Endodermal cell (in vitro differentiated cells): ENCODE data around the gene ZNF615. TPM values are rescaled to one million over a fixed set of nuclear protein-coding genes. Genes with fewer than 3 reads are reported as not detected.
A peak's percentile ranks its signal among the peaks of the same experiment; 100 is the strongest.
"Not testable (repeated sequence)": the region's sequence is repeated elsewhere in the genome, so short reads cannot be mapped to it uniquely, and the experiment has no call there.

Experiments
- DNase-seq: peaks from one replicate; pipeline ENCODE4 v3.0.0-alpha.2; 2017
- H3K27ac ChIP-seq: 2 replicates; pipeline ENCODE4 v1.5.1; 2013; ENCODE audit warnings: mild to moderate bottlenecking, low read depth, low read length, moderate library complexity
- H3K27me3 ChIP-seq: 2 replicates; pipeline ENCODE4 v1.6.1; 2013; ENCODE audit warnings: mild to moderate bottlenecking, low read length, moderate library complexity; ENCODE audit not compliant: insufficient read depth, control insufficient read depth, poor library complexity, severe bottlenecking
- H3K36me3 ChIP-seq: 2 replicates; pipeline ENCODE4 v1.7.0; 2013; ENCODE audit warnings: mild to moderate bottlenecking, low read length, moderate library complexity; ENCODE audit not compliant: control insufficient read depth, insufficient read depth
- H3K4me1 ChIP-seq: one replicate; pipeline ENCODE4 v1.7.0; 2013; ENCODE audit warnings: low read length; ENCODE audit not compliant: control insufficient read depth, insufficient read depth
- H3K4me3 ChIP-seq: 2 replicates; pipeline ENCODE4 v1.5.1; 2013; ENCODE audit warnings: mild to moderate bottlenecking, low read length, moderate library complexity
- H3K9ac ChIP-seq: 2 replicates; pipeline ENCODE4 v1.6.1; 2013; ENCODE audit warnings: mild to moderate bottlenecking, low read length, moderate library complexity; ENCODE audit not compliant: poor library complexity, severe bottlenecking; ENCODE audit errors: extremely low read depth
- H3K9me3 ChIP-seq: 2 replicates; pipeline ENCODE4 v1.6.1; 2013; ENCODE audit warnings: mild to moderate bottlenecking, low read length, moderate library complexity; ENCODE audit not compliant: control insufficient read depth
- H3K27ac Mint-ChIP-seq: 2 replicates; pipeline ENCODE4 v1.8.0; 2020; ENCODE audit warnings: mixed read lengths
- H3K27me3 Mint-ChIP-seq: 2 replicates; pipeline ENCODE4 v1.8.0; 2021; ENCODE audit warnings: mild to moderate bottlenecking, mixed read lengths; ENCODE audit not compliant: insufficient read depth
- H3K36me3 Mint-ChIP-seq: 2 replicates; pipeline ENCODE4 v1.8.0; 2020; ENCODE audit warnings: low read depth, mixed read lengths
- H3K4me1 Mint-ChIP-seq: 2 replicates; pipeline ENCODE4 v1.8.0; 2020; ENCODE audit warnings: mixed read lengths
- H3K4me3 Mint-ChIP-seq: 2 replicates; pipeline ENCODE4 v1.8.0; 2020; ENCODE audit warnings: mild to moderate bottlenecking, moderate library complexity, mixed read lengths
- H3K9me3 Mint-ChIP-seq: 2 replicates; pipeline ENCODE4 v1.8.0; 2020; ENCODE audit warnings: mild to moderate bottlenecking, mixed read lengths
- CTCF ChIP-seq: fragments of 200-600 bp; sonication (generic); conservative IDR thresholded peaks from 2 replicates; pipeline ENCODE4 v1.5.0; 2021; ENCODE audit warnings: antibody characterized with exemption, mild to moderate bottlenecking
- WGBS, 2 experiments: methylation state at CpG; one replicate each; pipeline versions ENCODE4 v1.1.5 to v1.1.7; 2013; ENCODE audit warnings: missing lambda C conversion rate in 2 of 2, mixed read lengths in 1 of 2; ENCODE audit not compliant: insufficient coverage in 1 of 2, insufficient read length in 1 of 2; 5-methylcytosine and 5-hydroxymethylcytosine counted together
- total RNA-seq, 2 donors: library from RNA; stranded (reverse); fragmentation: NEBNext Ultra II Directional in 1 of 2; extraction: Animal tissue kit (Norgen Biotek cat#: 25700) in 1 of 2; gene quantifications; 2 replicates in 1 of 2; 3 replicates in 1 of 2; pipeline ENCODE4 v1.2.1, GENCODE V29; 2021

ZNF615 gene
- total RNA-seq, 2 donors from 2014 or later, result 19.3 to 29.1 TPM

GRCh38 chr19:51965583-51965982 is 42.4 kb downstream of the ZNF615 start:
- Mint-ChIP-seq H3K36me3 (peaks cover 86% of the 10 kb centered on the region), H3K4me1 (peaks cover 7% of the 10 kb centered on the region), H3K27ac (no peak overlapping the region), H3K27me3 (peaks cover under 1% of the 10 kb centered on the region), H3K4me3 (no peak overlapping the region), H3K9me3 (peaks cover 94% of the 10 kb centered on the region)
- WGBS, 2 experiments, result 93 to 96% methylated on average over 3 to 5 of the region's 5 CpGs
- Histone ChIP-seq H3K9me3 (peaks cover 96% of the 10 kb centered on the region), H3K4me3 (peak overlapping the region; percentile 73), H3K36me3 (peaks cover 83% of the 10 kb centered on the region), H3K27me3 (no peaks in the 10 kb centered on the region), H3K4me1 (peaks cover 3% of the 10 kb centered on the region), H3K27ac (no peak overlapping the region), H3K9ac (no peak overlapping the region)
- TF ChIP-seq CTCF, result no peak
- no peak for DNase-seq

- Histone ChIP-seq H3K36me3 (peaks cover 40% of the 10 kb centered on the region), H3K9me3 (peaks cover 90% of the 10 kb centered on the region), H3K9ac (peak overlapping the region; percentile 29), H3K4me3 (peak overlapping the region; percentile 73), H3K27ac (peak overlapping the region; percentile 2)
- not testable (repeated sequence) for H3K27me3 ChIP-seq, H3K4me3 Mint-ChIP-seq, H3K4me1 ChIP-seq, H3K27me3 Mint-ChIP-seq
- Mint-ChIP-seq H3K27ac (peak overlapping the region; percentile 94), H3K9me3 (peaks cover 90% of the 10 kb centered on the region), H3K36me3 (peaks cover 55% of the 10 kb centered on the region), H3K4me1 (peaks cover 27% of the 10 kb centered on the region)
- DNase-seq, result peak; percentile 61
- 56 to 82% methylated on average over 6 to 7 of the region's 7 CpGs for WGBS, 2 experiments
Observed at GRCh38 chr19:51960621-51961233, 47.3 kb downstream of the ZNF615 start.

- Mint-ChIP-seq H3K27ac (peak overlapping the region; percentile 94), H3K36me3 (peaks cover 46% of the 10 kb centered on the region), H3K4me3 (peak overlapping the region; percentile 19), H3K9me3 (peaks cover 89% of the 10 kb centered on the region), H3K4me1 (peaks cover 27% of the 10 kb centered on the region), H3K27me3 (no peaks in the 10 kb centered on the region)
- no peaks in the 10 kb centered on the region for H3K27me3 ChIP-seq
- TF ChIP-seq CTCF, result no peak
- DNase-seq, result no peak
- H3K27ac ChIP-seq, result peak overlapping the region; percentile 2
- H3K9ac ChIP-seq, result peak overlapping the region; percentile 36
- peak overlapping the region; percentile 26 for H3K4me3 ChIP-seq
- peaks cover 82% of the 10 kb centered on the region for H3K9me3 ChIP-seq
- WGBS, 2 experiments, result 85 to 100% methylated on average over 2 to 4 of the region's 4 CpGs
- peaks cover 3% of the 10 kb centered on the region for H3K4me1 ChIP-seq
- H3K36me3 ChIP-seq, result peaks cover 31% of the 10 kb centered on the region
Observed at GRCh38 chr19:51959791-51960190, 48.2 kb downstream of the ZNF615 start.

GRCh38 chr19:51957846-51958245 is 50.2 kb downstream of the ZNF615 start:
- H3K27me3 Mint-ChIP-seq, H3K4me1 ChIP-seq, DNase-seq, H3K9ac ChIP-seq, H3K27me3 ChIP-seq, H3K27ac Mint-ChIP-seq, H3K4me3 Mint-ChIP-seq, H3K27ac ChIP-seq: not testable (repeated sequence)
- WGBS, 2 experiments, result 83 to 92% methylated on average over 2 to 4 of the region's 4 CpGs
- H3K4me1 Mint-ChIP-seq, result peaks cover 27% of the 10 kb centered on the region
- peaks cover 26% of the 10 kb centered on the region for H3K36me3 Mint-ChIP-seq
- Histone ChIP-seq H3K4me3 (peak overlapping the region; percentile 34), H3K9me3 (peaks cover 73% of the 10 kb centered on the region), H3K36me3 (peaks cover 13% of the 10 kb centered on the region)
- peaks cover 83% of the 10 kb centered on the region for H3K9me3 Mint-ChIP-seq
